ENCODE measurements around the gene SST. TPM values are rescaled to one million over a fixed set of nuclear protein-coding genes. Genes with fewer than 3 reads are reported as not detected.

Gene SST
- total RNA-seq, 2 donors from 2014 or later = 482 to 738 TPM

DNA sequence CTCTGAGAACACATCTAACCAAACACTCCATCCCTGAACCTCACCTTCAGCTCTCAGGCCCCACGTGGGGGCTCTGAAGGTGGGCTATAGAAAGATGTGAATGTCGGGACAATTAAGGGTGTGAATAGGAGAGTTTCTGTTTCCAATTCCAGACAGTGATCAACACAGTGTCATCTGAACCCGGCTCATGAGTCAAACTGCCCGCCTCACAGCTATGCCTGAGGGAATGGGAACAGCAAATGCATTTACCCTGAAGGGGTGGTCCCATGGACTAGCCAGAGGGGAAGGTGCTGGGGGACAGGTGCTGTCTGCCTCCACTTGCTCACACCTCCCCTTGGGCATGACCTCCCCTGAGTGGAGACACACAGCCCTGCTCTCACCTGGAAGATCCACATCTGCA, 25.8 kb upstream of the SST start:
- H3K4me1 ChIP-seq = no peaks in the 10 kb centered on the region
- intact Hi-C loops (cut with DNase I) = no loop called here
- DNase-seq (no peak), ATAC-seq (no peak)
- H3K27me3 ChIP-seq = no peaks in the 10 kb centered on the region
- H3K4me3 ChIP-seq = no peak overlapping the region
- WGBS, 2 donors = 30 to 40% methylated on average over 4 of the region's 4 CpGs
- no peaks in the 10 kb centered on the region for H3K36me3 ChIP-seq (replicated peaks in 1 of 2; ENCODE audit: insufficient read depth in 1 of 2, low read depth in 2 of 2)
- H3K27ac ChIP-seq = no peak overlapping the region
- H3K9me3 ChIP-seq = no peaks in the 10 kb centered on the region
- TF ChIP-seq POLR2A (IDR thresholded peaks at IDR 0.05) = no peak
- TF ChIP-seq, protein P1, sequence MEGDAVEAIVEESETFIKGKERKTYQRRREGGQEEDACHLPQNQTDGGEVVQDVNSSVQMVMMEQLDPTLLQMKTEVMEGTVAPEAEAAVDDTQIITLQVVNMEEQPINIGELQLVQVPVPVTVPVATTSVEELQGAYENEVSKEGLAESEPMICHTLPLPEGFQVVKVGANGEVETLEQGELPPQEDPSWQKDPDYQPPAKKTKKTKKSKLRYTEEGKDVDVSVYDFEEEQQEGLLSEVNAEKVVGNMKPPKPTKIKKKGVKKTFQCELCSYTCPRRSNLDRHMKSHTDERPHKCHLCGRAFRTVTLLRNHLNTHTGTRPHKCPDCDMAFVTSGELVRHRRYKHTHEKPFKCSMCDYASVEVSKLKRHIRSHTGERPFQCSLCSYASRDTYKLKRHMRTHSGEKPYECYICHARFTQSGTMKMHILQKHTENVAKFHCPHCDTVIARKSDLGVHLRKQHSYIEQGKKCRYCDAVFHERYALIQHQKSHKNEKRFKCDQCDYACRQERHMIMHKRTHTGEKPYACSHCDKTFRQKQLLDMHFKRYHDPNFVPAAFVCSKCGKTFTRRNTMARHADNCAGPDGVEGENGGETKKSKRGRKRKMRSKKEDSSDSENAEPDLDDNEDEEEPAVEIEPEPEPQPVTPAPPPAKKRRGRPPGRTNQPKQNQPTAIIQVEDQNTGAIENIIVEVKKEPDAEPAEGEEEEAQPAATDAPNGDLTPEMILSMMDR (IDR thresholded peaks at IDR 0.05) = no peak

DNA sequence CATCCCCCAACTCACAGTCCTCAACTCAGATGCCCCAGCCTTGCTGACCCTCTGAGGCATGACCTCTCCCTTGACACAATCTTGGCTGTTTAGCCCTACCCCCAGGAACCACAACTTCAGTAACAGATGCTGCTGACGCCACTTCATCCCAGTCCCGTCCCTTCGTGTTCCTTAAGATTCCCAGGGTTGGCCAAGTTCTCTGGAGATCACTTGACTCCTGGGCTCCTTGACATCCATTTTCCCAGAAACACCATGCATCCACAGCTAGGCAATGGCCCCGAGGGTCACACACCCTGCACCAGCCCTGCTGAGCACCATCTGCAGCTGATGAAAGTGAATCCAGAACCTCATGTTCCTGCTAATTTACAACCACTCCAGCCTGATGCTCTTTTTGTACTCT, 25.3 kb upstream of the SST start:
- TF ChIP-seq, protein P1 (IDR thresholded peaks at IDR 0.05) = no peak
- no peak for TF ChIP-seq POLR2A (IDR thresholded peaks at IDR 0.05)
- no peak for ATAC-seq

DNA sequence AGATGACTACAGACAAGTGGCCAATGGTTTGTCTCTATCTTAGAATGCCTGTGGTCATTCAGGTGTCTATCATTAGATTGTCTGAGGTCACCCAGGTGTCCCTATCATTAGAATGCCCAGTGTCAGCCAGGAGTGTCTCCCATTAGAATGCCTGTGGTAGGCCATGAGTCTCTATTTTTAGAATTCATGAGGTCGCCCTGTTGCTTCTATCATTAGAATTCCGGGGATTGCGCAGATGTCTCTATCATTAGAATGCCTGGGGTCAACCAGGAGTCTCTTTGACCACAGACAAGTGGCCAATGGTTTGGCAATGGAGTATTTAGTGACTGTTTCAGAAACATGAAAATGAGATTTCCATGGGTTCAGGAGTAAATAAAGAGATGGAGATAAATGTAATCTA, 24.6 kb upstream of the SST start:
- Histone ChIP-seq H3K4me3 (no peak overlapping the region), H3K27ac (no peak overlapping the region), H3K9me3 (no peaks in the 10 kb centered on the region), H3K27me3 (no peaks in the 10 kb centered on the region), H3K4me1 (no peaks in the 10 kb centered on the region), H3K36me3 (replicated peaks in 1 of 2; ENCODE audit: insufficient read depth in 1 of 2, low read depth in 2 of 2) (no peaks in the 10 kb centered on the region)
- 64 to 82% methylated on average over 3 of the region's 3 CpGs for WGBS, 2 donors
- no peak for TF ChIP-seq POLR2A (IDR thresholded peaks at IDR 0.05)
- TF ChIP-seq, protein P1 (IDR thresholded peaks at IDR 0.05) = no peak
- intact Hi-C loops (cut with DNase I) = no loop called here
- no peak for ATAC-seq
- DNase-seq = no peak

More for the DNA sequence above, 25.3 kb upstream of the SST start:
- no peak for DNase-seq
- 52 to 55% methylated on average over 4 of the region's 4 CpGs for whole genome bisulfite sequencing, 2 donors
- H3K36me3 ChIP-seq (replicated peaks in 1 of 2; ENCODE audit: insufficient read depth in 1 of 2, low read depth in 2 of 2) = no peaks in the 10 kb centered on the region
- H3K9me3 ChIP-seq = no peaks in the 10 kb centered on the region
- H3K4me1 ChIP-seq = no peaks in the 10 kb centered on the region
- H3K27me3 ChIP-seq = no peaks in the 10 kb centered on the region
- no peak overlapping the region for H3K27ac ChIP-seq
- no peak overlapping the region for H3K4me3 ChIP-seq
- intact Hi-C loops (cut with DNase I) = no loop called here

DNA sequence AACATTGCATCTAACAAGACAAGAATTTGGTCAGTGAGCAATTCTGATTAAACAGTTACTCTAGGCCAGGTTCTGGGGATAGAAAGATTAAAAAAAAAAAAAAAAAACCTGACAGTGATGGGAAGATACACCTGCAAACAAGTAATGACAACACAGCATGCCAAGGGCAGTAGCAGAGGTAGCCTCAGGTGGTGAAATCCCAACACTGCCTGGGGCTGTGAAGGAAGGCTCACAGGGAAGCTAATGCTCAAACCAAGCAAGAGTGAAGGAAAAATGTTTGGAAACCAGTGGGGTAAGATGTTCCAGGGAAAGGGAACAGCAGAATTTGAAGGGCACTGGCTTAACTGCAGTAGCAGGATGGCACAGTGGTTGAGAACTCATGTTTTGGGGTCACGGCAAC, 23.2 kb upstream of the SST start:
- Histone ChIP-seq H3K9me3 (no peaks in the 10 kb centered on the region), H3K27ac (no peak overlapping the region), H3K36me3 (replicated peaks in 1 of 2; ENCODE audit: insufficient read depth in 1 of 2, low read depth in 2 of 2) (no peaks in the 10 kb centered on the region), H3K4me1 (no peaks in the 10 kb centered on the region), H3K27me3 (no peaks in the 10 kb centered on the region), H3K4me3 (no peak overlapping the region)
- 82 to 100% methylated on average over 1 of the region's 1 CpG for WGBS, 2 donors
- no peak for TF ChIP-seq POLR2A (IDR thresholded peaks at IDR 0.05)
- intact Hi-C loops (cut with DNase I) = no loop called here
- DNase-seq (no peak), ATAC-seq (no peak)

DNA sequence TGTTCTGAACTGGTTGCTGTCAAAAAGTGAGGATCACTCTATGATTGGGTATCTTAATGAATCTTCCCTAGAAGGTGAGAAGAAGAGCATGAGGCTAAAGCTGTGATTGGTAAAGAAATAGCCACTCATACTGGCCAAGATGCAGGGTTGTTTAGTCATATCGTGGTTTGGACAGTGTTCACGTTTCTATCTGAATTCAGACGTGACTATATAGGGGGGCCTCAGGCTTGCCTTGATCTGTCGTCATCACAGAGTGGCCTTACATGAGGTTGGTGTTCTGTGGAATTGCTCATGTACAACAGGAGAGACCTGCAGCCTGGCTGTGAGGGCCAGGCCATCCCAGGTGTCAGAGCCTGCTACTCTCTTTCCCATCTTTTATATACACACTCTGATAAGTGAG, 19.8 kb upstream of the SST start:
- ATAC-seq (no peak), DNase-seq (no peak)
- no peak overlapping the region for H3K27ac ChIP-seq
- no peaks in the 10 kb centered on the region for H3K9me3 ChIP-seq
- TF ChIP-seq, protein P1 (IDR thresholded peaks at IDR 0.05) = no peak
- no peak for TF ChIP-seq POLR2A (IDR thresholded peaks at IDR 0.05)
- no peaks in the 10 kb centered on the region for H3K36me3 ChIP-seq (replicated peaks in 1 of 2; ENCODE audit: insufficient read depth in 1 of 2, low read depth in 2 of 2)
- no peaks in the 10 kb centered on the region for H3K27me3 ChIP-seq
- H3K4me1 ChIP-seq = no peaks in the 10 kb centered on the region
- H3K4me3 ChIP-seq = no peak overlapping the region
- intact Hi-C loops (cut with DNase I) = no loop called here
- 53 to 65% methylated on average over 4 of the region's 4 CpGs for WGBS, 2 donors
